HL-60 (cell line): ENCODE results near the gene TSPAN15.

ENCODE experiments used
- CTCF ChIP-seq: IDR thresholded peaks from one replicate; pipeline ENCODE4 v1.5.1; 2011; ENCODE audit warnings: low read length, control low read depth, inconsistent platforms; ENCODE audit not compliant: insufficient read depth
- GABPA ChIP-seq: IDR thresholded peaks from 2 replicates; pipeline ENCODE4 v1.6.1; 2012; ENCODE audit warnings: low read depth
- POLR2AphosphoS5 ChIP-seq: IDR thresholded peaks from 2 replicates; pipeline ENCODE4 v1.6.1; 2012; ENCODE audit warnings: low read depth
- REST ChIP-seq: IDR thresholded peaks from 2 replicates; pipeline ENCODE4 v1.6.1; 2012; ENCODE audit warnings: low read depth; ENCODE audit not compliant: insufficient replicate concordance
- SPI1 ChIP-seq: IDR thresholded peaks from 2 replicates; pipeline ENCODE4 v1.6.1; 2012; ENCODE audit warnings: low read depth, mild to moderate bottlenecking, borderline replicate concordance

GRCh38 chr10:69410487-69410886, 40.8 kb upstream of the TSPAN15 start:
- TF ChIP-seq CTCF, result no peak
- TF ChIP-seq REST, result no peak
- no peak for TF ChIP-seq GABPA
- TF ChIP-seq SPI1, result no peak
- TF ChIP-seq POLR2AphosphoS5, result no peak
